Measurements from ENCODE around the gene MADCAM1. TPM values are rescaled to one million over a fixed set of nuclear protein-coding genes. Genes with fewer than 3 reads are reported as not detected.

Gene MADCAM1
- total and polyA plus RNA-seq, 2 of the 8 experiments (the other 6 are each of a cell fraction or from before 2014, with no cell fraction given) = 2.3 to 3.0 TPM

- Histone ChIP-seq H3K56ac (replicated peaks; ENCODE audit: insufficient read length, low read depth, low read length) (no peak overlapping the region), H3K4ac (replicated peaks; ENCODE audit: insufficient read length, low read depth, low read length) (no peak overlapping the region), H3K9ac (replicated peaks in 1 of 4; ENCODE audit: extremely low read depth in 1 of 4, low read depth in 3 of 4, low read length in 3 of 4) (no peak overlapping the region), H3K23ac (ENCODE audit: insufficient read length) (no peak overlapping the region), H2BK120ac (replicated peaks; ENCODE audit: low read depth, low read length) (no peak overlapping the region), H3K14ac (ENCODE audit: insufficient read length) (no peak overlapping the region), H3K4me1 (replicated peaks in 1 of 4; ENCODE audit: control insufficient read depth in 3 of 4, insufficient read depth in 4 of 4, low read length in 3 of 4) (peaks cover 0 to 10% (median 8%) of the 10 kb centered on the region in 4 experiments; a peak in 5 of 7 replicates), H3K4me2 (ENCODE audit: insufficient read depth in 1 of 2, low read depth in 2 of 2, low read length in 2 of 2) (no peak overlapping the region), H2BK5ac (ENCODE audit: low read depth, low read length) (no peak overlapping the region), H3K18ac (ENCODE audit: extremely low read depth, low read length) (no peak overlapping the region), H3K23me2 (ENCODE audit: low read depth, low read length) (peaks cover 1% of the 10 kb centered on the region; the same call in 1 of the 2 replicates), H2AK5ac (ENCODE audit: low read depth, low read length) (no peak overlapping the region), H3K4me3 (ENCODE audit: extremely low read depth in 1 of 4, insufficient read depth in 2 of 4, low read depth in 3 of 4, low read length in 4 of 4) (no peak overlapping the region), H2BK12ac (ENCODE audit: low read depth, low read length) (no peak overlapping the region), H2AFZ (ENCODE audit: low read length) (no peak overlapping the region), H3K36me3 (ENCODE audit: control insufficient read depth in 2 of 4, insufficient read depth in 4 of 4, low read length in 3 of 4) (peaks cover 0 to 6% (median 3%) of the 10 kb centered on the region in 4 experiments; a peak in 3 of 8 replicates), H3K27ac (ENCODE audit: low read depth, low read length) (no peak overlapping the region), H2BK15ac (ENCODE audit: low read length) (no peak overlapping the region), H4K91ac (replicated peaks; ENCODE audit: insufficient read length, low read length) (no peak overlapping the region), H2BK20ac (ENCODE audit: low read length) (no peak overlapping the region), H3K79me2 (ENCODE audit: control insufficient read depth in 1 of 2, insufficient read depth in 2 of 2, low read length in 2 of 2) (no peaks in the 10 kb centered on the region), H4K8ac (ENCODE audit: extremely low read depth, insufficient read depth, low read length) (no peak overlapping the region), H3K9me3 (ENCODE audit: insufficient read depth in 2 of 2, low read depth in 1 of 2, low read length in 1 of 2) (no peaks in the 10 kb centered on the region; a peak in 2 of 4 replicates), H3K79me1 (ENCODE audit: low read depth, low read length) (peaks cover 5% of the 10 kb centered on the region; the same call in 1 of the 2 replicates), H3K27me3 (replicated peaks in 1 of 4; ENCODE audit: control insufficient read depth in 3 of 4, extremely low read depth in 1 of 4, insufficient read depth in 3 of 4, low read length in 3 of 4) (no peaks in the 10 kb centered on the region), H4K5ac (ENCODE audit: insufficient read length, low read depth, low read length) (no peak overlapping the region), H4K20me1 (replicated peaks in 1 of 2; ENCODE audit: control insufficient read depth in 1 of 2, insufficient read depth in 2 of 2, low read length in 2 of 2) (peaks cover 0 to 12% of the 10 kb centered on the region in 2 experiments)
- TF ChIP-seq RFX5 (IDR thresholded peaks at IDR 0.05; ENCODE audit: borderline replicate concordance, low read depth, low read length) (no peak), KDM1A (IDR thresholded peaks at IDR 0.05; ENCODE audit: borderline replicate concordance, low read length) (peak; percentile 61; the same call in 1 of the 2 replicates)
- DNase-seq (ENCODE audit: low read depth in 1 of 2, low spot score in 2 of 2) = no peak
- WGBS, 2 experiments (ENCODE audit: extremely low coverage in 1 of 2, insufficient coverage in 1 of 2, insufficient read length in 1 of 2, insufficient replicate concordance in 2 of 2, low coverage in 1 of 2, low lambda C conversion rate in 2 of 2, missing lambda C conversion rate in 1 of 2) = 94% methylated on average over 10 of the region's 10 CpGs; no CpG with 5 or more reads in 1 of the 2 experiments
- CTCF ChIA-PET (ENCODE audit: partially characterized antibody) = no interaction called here
- POLR2A ChIA-PET (ENCODE audit: partially characterized antibody) = interaction anchor here (0.9 kb wide), 1 partner anchor 56 kb away, joined by 4 read pairs; no protein-coding TSS in a partner anchor
- FAIRE-seq = no peak
Observed at GRCh38 chr19:513368-514165, 17.3 kb downstream of the MADCAM1 start.
